Epithelial cell of prostate (primary cell): ENCODE measurements around the gene URB2.
"Not testable (repeated sequence)": the region's sequence is repeated elsewhere in the genome, so short reads cannot be mapped to it uniquely, and the experiment has no call there.

Source experiments
- DNase-seq: peaks from one replicate; pipeline ENCODE4 v3.0.0-alpha.2; 2011; ENCODE audit warnings: low read depth, low spot score
- H3K27ac ChIP-seq: fragments of 450-650 bp; 2 replicates; pipeline ENCODE4 v1.5.1; 2017; ENCODE audit warnings: mild to moderate bottlenecking

The URB2 gene

GRCh38 chr1:229625915-229626831 lies at the start of gene URB2, which contains the start of gene TAF5L:
URB2 (plus strand) TSS chr1:229626247; CDS start chr1:229627634, 1,387 bp downstream.
TAF5L (minus strand) TSS chr1:229626122; CDS start chr1:229614482, 11,640 bp downstream.
- peak; percentile 59 for DNase-seq
- peak within 1 kb of the TSS; percentile 74 for H3K27ac ChIP-seq

- DNase-seq, result no peak
- no peak overlapping the region for H3K27ac ChIP-seq
Observed at GRCh38 chr1:229578168-229579058, 47.6 kb upstream of the URB2 start.

- H3K27ac ChIP-seq, result no peak overlapping the region
- DNase-seq, result no peak
Observed at GRCh38 chr1:229579059-229579673, 46.9 kb upstream of the URB2 start.

- H3K27ac ChIP-seq, result no peak overlapping the region
- no peak for DNase-seq
Observed at GRCh38 chr1:229581485-229581884, 44.6 kb upstream of the URB2 start.

- DNase-seq, result no peak
- H3K27ac ChIP-seq, result no peak overlapping the region
Observed at GRCh38 chr1:229582011-229582694, 43.9 kb upstream of the URB2 start.

GRCh38 chr1:229582715-229583114 lies 43.3 kb upstream of the URB2 start:
- no peak for DNase-seq
- H3K27ac ChIP-seq, result no peak overlapping the region

GRCh38 chr1:229585338-229585737 lies 40.7 kb upstream of the URB2 start:
- no peak for DNase-seq
- no peak overlapping the region for H3K27ac ChIP-seq

GRCh38 chr1:229590119-229590518 lies 35.9 kb upstream of the URB2 start:
- no peak for DNase-seq
- H3K27ac ChIP-seq, result no peak overlapping the region

GRCh38 chr1:229593800-229594199 lies 32.2 kb upstream of the URB2 start:
- H3K27ac ChIP-seq, result no peak overlapping the region
- no peak for DNase-seq

GRCh38 chr1:229594227-229595008 lies 31.6 kb upstream of the URB2 start:
- no peak overlapping the region for H3K27ac ChIP-seq
- DNase-seq, result no peak

GRCh38 chr1:229595876-229596275 lies 30.2 kb upstream of the URB2 start:
- H3K27ac ChIP-seq, DNase-seq: not testable (repeated sequence)

GRCh38 chr1:229596925-229597699 lies 28.9 kb upstream of the URB2 start:
- no peak for DNase-seq
- no peak overlapping the region for H3K27ac ChIP-seq

- H3K27ac ChIP-seq, result no peak overlapping the region
- no peak for DNase-seq
Observed at GRCh38 chr1:229597877-229598276, 28.2 kb upstream of the URB2 start.

GRCh38 chr1:229599218-229599954 lies 26.7 kb upstream of the URB2 start:
- H3K27ac ChIP-seq, result no peak overlapping the region
- no peak for DNase-seq

GRCh38 chr1:229600229-229600628 lies 25.8 kb upstream of the URB2 start:
- no peak overlapping the region for H3K27ac ChIP-seq
- DNase-seq, result no peak

GRCh38 chr1:229603371-229604005 lies 22.6 kb upstream of the URB2 start:
- DNase-seq, result no peak
- no peak overlapping the region for H3K27ac ChIP-seq

GRCh38 chr1:229607370-229607769 lies 18.7 kb upstream of the URB2 start:
- no peak overlapping the region for H3K27ac ChIP-seq
- no peak for DNase-seq
